GM10248 (cell line): ENCODE measurements around the gene TSPAN5.

Experiments
- CTCF ChIA-PET: fragments of 300-600 bp; sonication (Branson Sonifier 250); formaldehyde crosslinking; extraction: SDS; loops from one replicate; lab custom pipeline; 2021; ENCODE audit warnings: antibody characterized with exemption; lab: Yijun Ruan, JAX
- POLR2A ChIA-PET: fragments of 350-650 bp; sonication (Branson Sonifier 250); formaldehyde crosslinking; extraction: SDS; loops from one replicate; lab custom pipeline; 2020; ENCODE audit warnings: antibody characterized with exemption; lab: Yijun Ruan, JAX
- DNase-seq: peaks from one replicate; pipeline ENCODE4 v3.0.0; 2012; ENCODE audit errors: extremely low spot score
- CTCF ChIP-seq: IDR thresholded peaks from 2 replicates; pipeline ENCODE4 v1.5.1; 2012; ENCODE audit warnings: mild to moderate bottlenecking, low read depth; ENCODE audit errors: extremely low read depth, missing control alignments, control extremely low read depth

The TSPAN5 gene

GRCh38 chr4:98506462-98507132, 151.8 kb downstream of the TSPAN5 start:
- no peak for DNase-seq
- no peak for TF ChIP-seq CTCF
- CTCF ChIA-PET = interaction anchor here (0.9 to 1.2 kb wide), 2 partner anchors 10 to 488 kb away, joined by 3 read pairs; partner anchors contain the start of gene METAP1
- POLR2A ChIA-PET = interaction anchor here (0.6 kb wide), 1 partner anchor 1252 kb away, joined by 3 read pairs; no protein-coding TSS in a partner anchor

GRCh38 chr4:98505992-98506391, 152.4 kb downstream of the TSPAN5 start:
- ChIA-PET CTCF (interaction anchor here (0.7 to 1.2 kb wide), 3 partner anchors 10 to 489 kb away, joined by 3 read pairs; partner anchors contain the start of gene METAP1), POLR2A (no interaction called here)
- TF ChIP-seq CTCF = no peak
- DNase-seq = no peak

- ChIA-PET CTCF (no interaction called here), POLR2A (no interaction called here)
- DNase-seq = no peak
- no peak for TF ChIP-seq CTCF
These were observed 154.3 kb downstream of the TSPAN5 start for GRCh38 chr4:98504091-98504490.

GRCh38 chr4:98503676-98504075, 154.7 kb downstream of the TSPAN5 start:
- no peak for DNase-seq
- no peak for TF ChIP-seq CTCF
- ChIA-PET POLR2A (no interaction called here), CTCF (no interaction called here)

GRCh38 chr4:98502624-98503023, 155.8 kb downstream of the TSPAN5 start:
- CTCF ChIA-PET = interaction anchor here (1.3 kb wide), 1 partner anchor 13 kb away, joined by 3 read pairs; no protein-coding TSS in a partner anchor
- POLR2A ChIA-PET = no interaction called here
- no peak for DNase-seq
- no peak for TF ChIP-seq CTCF

GRCh38 chr4:98502031-98502430, 156.4 kb downstream of the TSPAN5 start:
- CTCF ChIA-PET = interaction anchor here (1.3 kb wide), 1 partner anchor 13 kb away, joined by 3 read pairs; no protein-coding TSS in a partner anchor
- POLR2A ChIA-PET = no interaction called here
- no peak for DNase-seq
- no peak for TF ChIP-seq CTCF
